Breast epithelium (tissue), 4 donors: ENCODE measurements around the gene PAPOLB. TPM values are rescaled to one million over a fixed set of nuclear protein-coding genes. Genes with fewer than 3 reads are reported as not detected.

Experiments
- DNase-seq, 2 donors: peaks; one replicate each; pipeline ENCODE4 v3.0.0-alpha.2; 2019; ENCODE audit warnings: low spot score in 2 of 2
- H3K27ac ChIP-seq, 2 donors: fragments of 200-600 bp; sonication (generic) in 1 of 2; one replicate each; pipeline ENCODE4 v1.5.1; 2016 to 2019; ENCODE audit warnings: mild to moderate bottlenecking in 1 of 2
- H3K27me3 ChIP-seq, 2 donors: fragments of 200-600 bp; sonication (generic) in 1 of 2; one replicate each; pipeline versions ENCODE4 v1.5.1 to v1.6.0; 2017 to 2019; ENCODE audit warnings: control low read depth in 1 of 2, mild to moderate bottlenecking in 1 of 2
- H3K36me3 ChIP-seq: fragments of 200-600 bp; one replicate; pipeline ENCODE4 v1.5.1; 2019
- H3K4me1 ChIP-seq, 2 donors: fragments of 200-600 bp; sonication (generic); one replicate each; pipeline ENCODE4 v1.5.1; 2016 to 2019; ENCODE audit warnings: control low read depth in 1 of 2
- H3K4me3 ChIP-seq, 3 donors: fragments of 200-600 bp; sonication (generic); 1 replicate in 2 of 3; 2 replicates in 1 of 3; pipeline ENCODE4 v1.5.1; 2016 to 2019; ENCODE audit warnings: mild to moderate bottlenecking in 3 of 3, moderate library complexity in 2 of 3
- H3K9me3 ChIP-seq, 2 donors: fragments of 200-600 bp; sonication (generic) in 1 of 2; one replicate each; pipeline ENCODE4 v1.5.1; 2016 to 2019; ENCODE audit warnings: control low read depth in 1 of 2
- CTCF ChIP-seq, 3 donors: fragments of 450-650 bp; IDR thresholded peaks; one replicate each; pipeline ENCODE4 v1.5.1; 2016 to 2017; ENCODE audit warnings: antibody characterized with exemption in 3 of 3, mild to moderate bottlenecking in 3 of 3, moderate library complexity in 3 of 3
- POLR2A ChIP-seq: fragments of 450-650 bp; IDR thresholded peaks from one replicate; pipeline ENCODE4 v1.6.1; 2016; ENCODE audit warnings: antibody characterized with exemption, mild to moderate bottlenecking, moderate library complexity
- POLR2AphosphoS5 ChIP-seq, 3 donors: sonication (generic); formaldehyde crosslinking; IDR thresholded peaks; one replicate each; pipeline ENCODE4 v1.6.1; 2017; ENCODE audit warnings: antibody characterized with exemption in 3 of 3
- intact Hi-C: fragments of 100-400 bp; cut with DNase I; formaldehyde crosslinking; loops from one replicate; pipeline ENCODE4 v1.15.1; 2023; ENCODE audit warnings: low total_unique reads
- total RNA-seq, 3 donors: library from RNA; depleted of rRNA; stranded (reverse); fragments of >200 nt; gene quantifications; one replicate each; pipeline ENCODE4 v1.1.0, GENCODE V29; 2016

The PAPOLB gene
- total RNA-seq, 3 donors from 2014 or later: 0.15 to 0.48 (median 0.33) TPM

DNA sequence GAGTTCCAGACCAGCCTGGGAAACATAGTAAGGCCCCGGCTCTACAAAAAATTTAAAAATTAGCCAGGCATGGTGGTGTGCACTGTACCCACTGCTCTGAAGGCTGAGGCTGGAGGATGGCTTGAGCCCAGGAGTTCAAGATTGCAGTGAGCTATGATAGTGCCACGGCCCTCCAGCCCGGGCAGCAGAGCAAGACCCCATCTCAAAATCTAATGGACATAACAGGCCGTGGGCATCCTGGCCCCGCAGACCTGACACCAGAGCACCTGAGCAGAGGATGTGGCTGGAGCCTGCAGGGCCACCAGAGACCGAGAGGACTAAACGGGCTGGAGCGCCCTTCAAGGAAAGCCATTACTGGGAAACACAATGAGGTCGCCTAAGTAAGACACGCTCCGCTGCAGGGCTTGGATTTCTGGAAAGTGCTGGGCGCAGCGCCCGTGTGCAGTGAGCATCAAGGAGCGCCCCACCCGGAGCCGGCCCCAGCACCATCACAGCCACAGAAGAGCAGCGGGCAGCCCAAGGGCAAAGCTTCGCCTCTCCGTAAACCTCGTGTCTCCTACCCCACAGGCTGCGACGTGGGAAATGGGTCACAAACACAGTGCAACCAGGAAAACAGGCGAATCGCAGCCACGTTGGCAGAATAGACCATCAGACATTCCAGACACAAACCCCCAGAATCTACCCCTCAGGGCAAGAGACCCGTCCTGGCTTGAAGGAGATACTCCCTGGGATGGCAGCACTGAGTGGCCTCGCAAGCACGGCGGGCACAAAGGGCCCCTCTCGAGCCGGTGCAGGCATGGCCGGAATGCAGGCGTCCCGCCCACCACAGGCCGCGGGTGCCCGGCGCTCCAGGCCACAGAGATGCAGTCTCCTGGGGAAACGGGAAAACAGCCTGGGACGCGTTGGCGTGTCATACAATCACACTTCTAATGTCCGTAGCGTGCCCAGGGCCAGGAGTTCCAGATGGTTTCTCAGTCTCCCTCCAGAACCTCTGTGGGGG lies 16.8 kb upstream of the PAPOLB start:
- Histone ChIP-seq H3K4me3 (peak overlapping the region in 2 of 3 donors; percentile 23 to 44), H3K27me3 (peaks cover 0 to 1% of the 10 kb centered on the region in 2 donors), H3K9me3 (no peaks in the 10 kb centered on the region), H3K36me3 (no peaks in the 10 kb centered on the region), H3K4me1 (peaks cover 4 to 8% of the 10 kb centered on the region in 2 donors), H3K27ac (peak overlapping the region; percentile 64 to 75)
- DNase-seq: peak; percentile 48 to 71
- TF ChIP-seq POLR2AphosphoS5 (IDR thresholded peaks at IDR 0.05) (no peak), POLR2A (no peak), CTCF (IDR thresholded peaks at IDR 0.05) (no peak)
- intact Hi-C loops: no loop called here

- no peaks in the 10 kb centered on the region for H3K27me3 ChIP-seq
- no peak for TF ChIP-seq CTCF (IDR thresholded peaks at IDR 0.05)
- TF ChIP-seq POLR2AphosphoS5 (IDR thresholded peaks at IDR 0.05): no peak
- TF ChIP-seq POLR2A: no peak
- DNase-seq: peak in 1 of 2 donors; percentile 38
- H3K36me3 ChIP-seq: no peaks in the 10 kb centered on the region
- no peaks in the 10 kb centered on the region for H3K4me1 ChIP-seq
- H3K9me3 ChIP-seq: no peaks in the 10 kb centered on the region
- intact Hi-C loops: no loop called here
- no peak overlapping the region for H3K27ac ChIP-seq
- no peak overlapping the region for H3K4me3 ChIP-seq
These were observed 14.8 kb upstream of the PAPOLB start for GRCh38 chr7:4876586-4876985.

DNA sequence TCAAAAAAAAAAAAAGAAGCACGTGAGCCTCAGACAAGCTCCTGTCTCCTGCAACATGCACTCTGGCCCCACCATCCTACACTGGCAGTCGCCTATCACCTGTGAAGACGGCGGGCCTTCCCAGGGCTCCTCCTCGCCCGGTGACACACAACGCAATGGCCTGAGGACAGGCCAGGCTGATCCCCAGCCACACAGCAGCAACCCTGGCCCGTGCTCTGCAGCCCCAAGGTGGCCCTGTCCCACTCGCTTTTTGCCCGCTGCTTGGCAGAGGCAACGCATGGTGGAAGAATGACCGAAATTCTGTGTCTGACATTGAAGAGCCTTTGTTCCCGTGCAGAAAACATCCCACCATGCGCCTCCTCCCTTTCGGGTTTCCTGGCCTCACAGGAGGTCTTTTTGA lies 13.6 kb upstream of the PAPOLB start:
- Histone ChIP-seq H3K9me3 (no peaks in the 10 kb centered on the region), H3K27me3 (no peaks in the 10 kb centered on the region), H3K4me1 (no peaks in the 10 kb centered on the region), H3K36me3 (no peaks in the 10 kb centered on the region), H3K4me3 (no peak overlapping the region), H3K27ac (no peak overlapping the region)
- no peak for DNase-seq
- intact Hi-C loops: no loop called here
- no peak for TF ChIP-seq POLR2A
- TF ChIP-seq CTCF (IDR thresholded peaks at IDR 0.05): no peak
- TF ChIP-seq POLR2AphosphoS5 (IDR thresholded peaks at IDR 0.05): no peak

DNA sequence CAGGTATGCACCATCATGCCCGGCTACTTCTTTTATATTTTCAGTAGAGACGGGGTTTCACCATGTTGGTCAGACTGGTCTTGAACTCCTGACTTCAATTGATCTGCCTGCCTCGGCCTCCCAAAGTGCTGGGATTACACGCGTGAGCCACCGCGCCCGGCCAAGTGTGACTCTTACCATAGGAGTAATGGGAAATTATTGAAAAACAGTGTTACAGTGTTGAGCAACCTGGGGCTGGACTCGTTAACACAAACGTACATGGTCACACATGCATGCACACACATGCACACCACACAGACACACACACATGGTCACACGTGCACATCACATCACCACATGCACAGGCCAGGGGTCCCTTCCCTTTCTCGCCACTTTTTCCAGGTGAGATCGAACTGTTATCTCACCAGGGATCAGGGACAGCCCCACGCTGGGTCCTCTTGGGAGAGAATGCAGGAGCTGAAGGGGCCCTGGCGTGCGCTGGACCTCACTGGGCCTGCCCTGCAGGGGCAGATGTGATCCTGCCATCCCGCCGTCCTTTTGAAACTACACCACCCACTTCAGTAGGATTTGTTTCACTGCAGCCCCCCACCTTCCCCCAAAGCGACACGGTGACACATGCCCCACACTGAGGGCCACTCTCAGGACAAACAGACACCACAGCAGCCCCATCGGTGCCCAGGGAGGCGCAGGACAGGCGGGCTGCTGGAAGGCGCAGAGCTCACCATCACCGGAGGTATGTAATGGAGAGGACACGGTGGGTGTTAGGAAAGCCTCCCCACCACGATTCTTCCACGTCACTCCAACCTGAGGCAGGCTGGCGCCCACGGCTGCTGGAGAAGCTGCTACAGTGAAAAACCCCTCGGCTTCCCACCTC lies 11.5 kb upstream of the PAPOLB start:
- peak in 1 of 2 donors; percentile 15 for DNase-seq
- Histone ChIP-seq H3K36me3 (no peaks in the 10 kb centered on the region), H3K27ac (no peak overlapping the region)

More for the DNA sequence above, 11.5 kb upstream of the PAPOLB start:
- intact Hi-C loops: no loop called here
- H3K27me3 ChIP-seq: no peaks in the 10 kb centered on the region
- TF ChIP-seq CTCF (IDR thresholded peaks at IDR 0.05): no peak
- no peak for TF ChIP-seq POLR2AphosphoS5 (IDR thresholded peaks at IDR 0.05)
- no peak for TF ChIP-seq POLR2A
- no peaks in the 10 kb centered on the region for H3K4me1 ChIP-seq
- H3K4me3 ChIP-seq: no peak overlapping the region
- H3K9me3 ChIP-seq: peaks cover 0 to 9% of the 10 kb centered on the region in 2 donors
